ENCODE results near the gene RAB19. TPM values are rescaled to one million over a fixed set of nuclear protein-coding genes. Genes with fewer than 3 reads are reported as not detected.

RAB19 gene
- total RNA-seq, 1 experiment from 2014 or later = not detected

DNA sequence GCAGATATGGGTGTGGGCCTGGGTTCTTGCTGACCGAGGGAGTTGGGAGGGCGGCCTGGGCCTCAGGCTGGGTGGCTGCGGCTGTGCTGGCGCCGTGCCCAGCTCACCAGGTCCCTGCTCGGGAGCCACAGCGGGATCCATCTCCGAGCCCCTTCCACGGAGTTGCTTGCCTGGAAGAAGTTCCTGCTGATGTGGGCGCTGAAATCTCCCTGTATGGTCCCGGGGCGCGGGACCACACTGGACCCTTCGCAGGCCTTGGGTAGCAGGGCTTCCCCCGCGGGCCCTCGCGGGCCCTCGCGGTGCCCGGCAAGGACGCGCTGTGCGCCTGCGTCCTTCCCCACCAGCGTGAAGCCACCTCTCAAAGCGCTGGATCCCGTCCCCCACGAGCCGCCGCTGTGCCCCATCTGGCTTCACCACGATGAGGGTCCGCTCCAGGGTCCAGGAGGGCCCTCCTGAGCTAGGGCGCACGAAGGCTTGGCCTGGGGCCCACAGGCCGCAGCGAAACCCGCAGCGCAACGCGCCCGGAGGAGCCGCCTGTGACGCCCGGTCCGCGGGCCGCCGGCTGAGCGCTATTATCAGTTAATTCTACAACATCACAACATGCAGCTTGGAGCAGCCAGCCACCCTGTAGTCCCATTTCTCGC lies 31.5 kb downstream of the RAB19 start:
- H3K4me3 ChIP-seq (ENCODE audit: low read depth, low read length, poor library complexity, severe bottlenecking) = peak overlapping the region; percentile 17
- no peaks in the 10 kb centered on the region for H3K4me1 ChIP-seq (ENCODE audit: insufficient read depth, low read length, poor library complexity, severe bottlenecking)
- TF ChIP-seq, protein P1, sequence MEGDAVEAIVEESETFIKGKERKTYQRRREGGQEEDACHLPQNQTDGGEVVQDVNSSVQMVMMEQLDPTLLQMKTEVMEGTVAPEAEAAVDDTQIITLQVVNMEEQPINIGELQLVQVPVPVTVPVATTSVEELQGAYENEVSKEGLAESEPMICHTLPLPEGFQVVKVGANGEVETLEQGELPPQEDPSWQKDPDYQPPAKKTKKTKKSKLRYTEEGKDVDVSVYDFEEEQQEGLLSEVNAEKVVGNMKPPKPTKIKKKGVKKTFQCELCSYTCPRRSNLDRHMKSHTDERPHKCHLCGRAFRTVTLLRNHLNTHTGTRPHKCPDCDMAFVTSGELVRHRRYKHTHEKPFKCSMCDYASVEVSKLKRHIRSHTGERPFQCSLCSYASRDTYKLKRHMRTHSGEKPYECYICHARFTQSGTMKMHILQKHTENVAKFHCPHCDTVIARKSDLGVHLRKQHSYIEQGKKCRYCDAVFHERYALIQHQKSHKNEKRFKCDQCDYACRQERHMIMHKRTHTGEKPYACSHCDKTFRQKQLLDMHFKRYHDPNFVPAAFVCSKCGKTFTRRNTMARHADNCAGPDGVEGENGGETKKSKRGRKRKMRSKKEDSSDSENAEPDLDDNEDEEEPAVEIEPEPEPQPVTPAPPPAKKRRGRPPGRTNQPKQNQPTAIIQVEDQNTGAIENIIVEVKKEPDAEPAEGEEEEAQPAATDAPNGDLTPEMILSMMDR (conservative IDR thresholded peaks at IDR 0.05; ENCODE audit: low read depth, low read length) = no peak
- no peak for TF ChIP-seq EZH2 (IDR thresholded peaks at IDR 0.05; ENCODE audit: borderline replicate concordance, low read depth, low read length, poor library complexity, severe bottlenecking)
- H3K27me3 ChIP-seq (replicated peaks; ENCODE audit: insufficient read depth, low read depth, low read length, poor library complexity) = no peaks in the 10 kb centered on the region
- CTCF ChIA-PET = no interaction called here
- H3K36me3 ChIP-seq (ENCODE audit: insufficient read depth, low read length, poor library complexity, severe bottlenecking) = no peaks in the 10 kb centered on the region
- no TSS peak for BruUV-seq (replicated peaks)
- DNase-seq (ENCODE audit: low spot score) = no peak
- intact Hi-C loops (cut with micrococcal nuclease; ENCODE audit: unreplicated experiment) = no loop called here
- H3K27ac ChIP-seq (ENCODE audit: low read depth, low read length, poor library complexity, severe bottlenecking) = no peak overlapping the region
- POLR2A ChIA-PET (ENCODE audit: low non-redundant PET) = no interaction called here
- no peaks in the 10 kb centered on the region for H3K9me3 ChIP-seq (ENCODE audit: low read depth, low read length, poor library complexity, severe bottlenecking)

DNA sequence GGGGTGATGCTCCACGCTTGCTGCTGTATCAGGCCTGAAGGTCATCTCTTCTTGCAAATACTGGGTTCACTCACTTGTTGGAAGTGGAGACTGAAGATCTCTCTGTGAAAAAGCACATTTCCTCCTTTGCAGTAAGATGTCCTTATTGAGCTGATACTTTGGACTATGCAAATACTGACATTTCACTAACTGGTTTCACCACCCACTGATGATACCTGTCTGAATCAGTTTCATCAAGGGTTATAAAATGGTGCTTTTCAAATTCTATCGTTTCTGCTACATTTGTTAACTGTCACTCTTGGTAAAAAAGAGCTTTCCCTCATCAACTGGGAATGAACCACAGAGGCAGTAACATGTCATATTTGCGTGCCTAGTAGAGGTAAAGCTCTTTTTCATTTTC lies 35.5 kb downstream of the RAB19 start:
- H3K36me3 ChIP-seq (ENCODE audit: insufficient read depth, low read length, poor library complexity, severe bottlenecking) = no peaks in the 10 kb centered on the region
- BruUV-seq (replicated peaks) = no TSS peak
- H3K4me1 ChIP-seq (ENCODE audit: insufficient read depth, low read length, poor library complexity, severe bottlenecking) = no peaks in the 10 kb centered on the region
- intact Hi-C loops (cut with micrococcal nuclease; ENCODE audit: unreplicated experiment) = no loop called here
- H3K9me3 ChIP-seq (ENCODE audit: low read depth, low read length, poor library complexity, severe bottlenecking) = no peaks in the 10 kb centered on the region
- POLR2A ChIA-PET (ENCODE audit: low non-redundant PET) = no interaction called here
- CTCF ChIA-PET = no interaction called here
- H3K27me3 ChIP-seq (replicated peaks; ENCODE audit: insufficient read depth, low read depth, low read length, poor library complexity) = no peaks in the 10 kb centered on the region
- DNase-seq (ENCODE audit: low spot score) = no peak
- no peak overlapping the region for H3K4me3 ChIP-seq (ENCODE audit: low read depth, low read length, poor library complexity, severe bottlenecking)
- TF ChIP-seq, protein P1 (conservative IDR thresholded peaks at IDR 0.05; ENCODE audit: low read depth, low read length) = no peak
- TF ChIP-seq EZH2 (IDR thresholded peaks at IDR 0.05; ENCODE audit: borderline replicate concordance, low read depth, low read length, poor library complexity, severe bottlenecking) = no peak
- no peak overlapping the region for H3K27ac ChIP-seq (ENCODE audit: low read depth, low read length, poor library complexity, severe bottlenecking)

DNA sequence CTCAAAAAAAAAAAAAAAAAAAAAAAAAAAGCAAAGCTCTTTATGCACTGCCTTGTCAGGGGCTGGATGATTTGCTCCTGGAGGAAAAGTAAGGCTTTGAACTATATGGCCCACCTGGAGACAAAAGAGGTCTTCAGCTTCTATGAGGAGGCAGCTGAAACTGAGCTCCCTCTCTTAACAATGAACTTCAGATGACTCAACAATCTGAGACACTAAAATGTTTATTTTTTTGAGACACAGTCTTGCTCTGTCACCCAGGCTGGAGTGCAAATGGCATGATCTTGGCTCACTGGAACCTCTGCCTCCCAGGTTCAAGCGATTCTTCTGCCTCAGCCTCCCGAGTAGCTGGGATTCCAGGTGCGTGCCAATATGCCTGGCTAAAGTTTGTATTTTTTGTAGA lies 36.7 kb downstream of the RAB19 start:
- POLR2A ChIA-PET (ENCODE audit: low non-redundant PET) = no interaction called here
- TF ChIP-seq, protein P1 (conservative IDR thresholded peaks at IDR 0.05; ENCODE audit: low read depth, low read length) = no peak
- no peak for TF ChIP-seq EZH2 (IDR thresholded peaks at IDR 0.05; ENCODE audit: borderline replicate concordance, low read depth, low read length, poor library complexity, severe bottlenecking)
- BruUV-seq (replicated peaks) = no TSS peak
- Histone ChIP-seq H3K9me3 (ENCODE audit: low read depth, low read length, poor library complexity, severe bottlenecking) (no peaks in the 10 kb centered on the region), H3K27ac (ENCODE audit: low read depth, low read length, poor library complexity, severe bottlenecking) (no peak overlapping the region), H3K4me1 (ENCODE audit: insufficient read depth, low read length, poor library complexity, severe bottlenecking) (no peaks in the 10 kb centered on the region), H3K27me3 (replicated peaks; ENCODE audit: insufficient read depth, low read depth, low read length, poor library complexity) (no peaks in the 10 kb centered on the region), H3K36me3 (ENCODE audit: insufficient read depth, low read length, poor library complexity, severe bottlenecking) (no peaks in the 10 kb centered on the region), H3K4me3 (ENCODE audit: low read depth, low read length, poor library complexity, severe bottlenecking) (no peak overlapping the region)
- DNase-seq (ENCODE audit: low spot score) = no peak
- CTCF ChIA-PET = no interaction called here
- intact Hi-C loops (cut with micrococcal nuclease; ENCODE audit: unreplicated experiment) = no loop called here
